ENCODE results near the gene CTDSPL. TPM values are rescaled to one million over a fixed set of nuclear protein-coding genes. Genes with fewer than 3 reads are reported as not detected.

CTDSPL gene
- total RNA-seq, 1 experiment from 2014 or later: not detected

DNA sequence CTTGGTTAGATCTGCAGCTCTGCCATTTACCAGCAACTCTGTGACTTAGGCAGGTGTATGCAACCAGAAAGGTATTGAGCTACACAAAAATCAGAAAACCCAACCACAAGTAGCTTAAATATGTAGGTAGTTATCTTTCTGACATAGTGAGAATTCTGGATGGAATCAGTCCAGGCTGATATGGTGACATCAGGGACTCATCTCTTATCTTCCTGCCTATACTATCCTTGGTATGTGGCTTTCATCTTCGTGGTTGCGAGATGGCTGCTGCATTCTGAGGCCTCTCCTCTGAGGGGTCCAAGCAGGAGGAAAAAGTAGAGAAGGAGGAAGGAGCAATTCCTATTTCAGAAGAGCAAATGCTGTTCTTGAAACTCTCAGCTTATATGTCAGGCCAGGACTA lies 40.0 kb downstream of the CTDSPL start:
- no peak overlapping the region for H3K4me2 ChIP-seq (ENCODE audit: low read depth, low read length, poor library complexity, severe bottlenecking)
- DNase-seq: no peak
- H3K9ac ChIP-seq (ENCODE audit: low read length): no peak overlapping the region
- no peaks in the 10 kb centered on the region for H3K9me2 ChIP-seq (replicated peaks; ENCODE audit: insufficient read depth, low read length)
- H3K36me3 ChIP-seq (ENCODE audit: insufficient read depth, low read length): no peaks in the 10 kb centered on the region
- H3K27ac ChIP-seq (ENCODE audit: low read length): no peak overlapping the region
- H3K79me2 ChIP-seq (ENCODE audit: low read length): no peaks in the 10 kb centered on the region
- no peaks in the 10 kb centered on the region for H3K27me3 ChIP-seq (ENCODE audit: low read length)
- no peak overlapping the region for H2AFZ ChIP-seq (ENCODE audit: low read length)
- no peaks in the 10 kb centered on the region for H3K4me1 ChIP-seq (ENCODE audit: low read length)
- H3K4me3 ChIP-seq (ENCODE audit: low read length): no peak overlapping the region
- H4K20me1 ChIP-seq (ENCODE audit: insufficient read depth, low read depth, low read length): no peaks in the 10 kb centered on the region
- H3K9me3 ChIP-seq (ENCODE audit: low read length): no peaks in the 10 kb centered on the region

DNA sequence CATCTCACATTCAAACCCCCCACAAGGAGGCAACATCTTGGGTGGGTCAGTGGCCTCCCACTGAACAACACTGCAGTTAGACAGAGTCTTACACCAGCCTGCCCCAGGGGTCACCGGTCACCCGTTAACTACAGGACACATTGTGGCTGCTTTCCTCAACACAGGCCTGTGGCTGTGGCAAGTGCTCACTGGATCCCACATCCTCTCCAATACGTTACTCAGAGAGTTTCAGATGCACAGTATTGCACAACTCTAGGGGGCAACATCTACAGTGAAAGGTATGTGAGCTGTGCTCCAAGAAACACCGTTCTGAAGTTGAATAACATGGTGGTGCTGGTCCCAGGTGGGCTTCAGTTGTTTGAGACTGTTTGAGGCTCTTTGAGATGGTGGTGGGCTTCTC lies 41.0 kb downstream of the CTDSPL start:
- Histone ChIP-seq H3K4me3 (ENCODE audit: low read length) (no peak overlapping the region), H3K27me3 (ENCODE audit: low read length) (no peaks in the 10 kb centered on the region), H3K9ac (ENCODE audit: low read length) (no peak overlapping the region), H4K20me1 (ENCODE audit: insufficient read depth, low read depth, low read length) (no peaks in the 10 kb centered on the region), H3K4me2 (ENCODE audit: low read depth, low read length, poor library complexity, severe bottlenecking) (no peak overlapping the region), H3K36me3 (ENCODE audit: insufficient read depth, low read length) (no peaks in the 10 kb centered on the region), H3K9me3 (ENCODE audit: low read length) (no peaks in the 10 kb centered on the region), H3K27ac (ENCODE audit: low read length) (no peak overlapping the region), H3K79me2 (ENCODE audit: low read length) (no peaks in the 10 kb centered on the region), H2AFZ (ENCODE audit: low read length) (no peak overlapping the region), H3K4me1 (ENCODE audit: low read length) (no peaks in the 10 kb centered on the region), H3K9me2 (replicated peaks; ENCODE audit: insufficient read depth, low read length) (no peaks in the 10 kb centered on the region)
- DNase-seq: no peak

DNA sequence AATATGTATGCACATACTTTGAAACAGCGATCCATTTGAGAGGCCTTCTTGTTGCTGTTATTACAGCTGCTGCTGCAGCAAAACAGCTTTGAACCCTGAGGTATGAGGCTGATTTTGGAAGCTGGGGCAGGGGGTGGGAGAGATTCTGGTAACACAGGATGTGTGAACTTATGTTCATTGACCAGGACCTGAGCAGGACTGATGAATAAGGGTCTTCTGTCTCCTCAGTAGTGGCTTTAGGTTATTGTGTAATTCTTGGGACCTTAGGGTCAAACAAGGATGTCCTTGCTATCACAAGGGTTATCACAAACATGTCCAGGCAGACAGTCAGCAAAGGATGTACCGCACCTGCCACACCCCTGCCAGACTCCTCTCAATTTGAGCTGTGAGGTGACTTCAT lies 41.6 kb downstream of the CTDSPL start:
- Histone ChIP-seq H3K9ac (ENCODE audit: low read length) (no peak overlapping the region), H3K79me2 (ENCODE audit: low read length) (no peaks in the 10 kb centered on the region), H3K9me3 (ENCODE audit: low read length) (no peaks in the 10 kb centered on the region), H2AFZ (ENCODE audit: low read length) (no peak overlapping the region), H3K4me2 (ENCODE audit: low read depth, low read length, poor library complexity, severe bottlenecking) (no peak overlapping the region), H3K4me3 (ENCODE audit: low read length) (no peak overlapping the region), H4K20me1 (ENCODE audit: insufficient read depth, low read depth, low read length) (no peaks in the 10 kb centered on the region), H3K9me2 (replicated peaks; ENCODE audit: insufficient read depth, low read length) (no peaks in the 10 kb centered on the region), H3K27ac (ENCODE audit: low read length) (no peak overlapping the region), H3K36me3 (ENCODE audit: insufficient read depth, low read length) (no peaks in the 10 kb centered on the region), H3K27me3 (ENCODE audit: low read length) (no peaks in the 10 kb centered on the region), H3K4me1 (ENCODE audit: low read length) (no peaks in the 10 kb centered on the region)
- no peak for DNase-seq

DNA sequence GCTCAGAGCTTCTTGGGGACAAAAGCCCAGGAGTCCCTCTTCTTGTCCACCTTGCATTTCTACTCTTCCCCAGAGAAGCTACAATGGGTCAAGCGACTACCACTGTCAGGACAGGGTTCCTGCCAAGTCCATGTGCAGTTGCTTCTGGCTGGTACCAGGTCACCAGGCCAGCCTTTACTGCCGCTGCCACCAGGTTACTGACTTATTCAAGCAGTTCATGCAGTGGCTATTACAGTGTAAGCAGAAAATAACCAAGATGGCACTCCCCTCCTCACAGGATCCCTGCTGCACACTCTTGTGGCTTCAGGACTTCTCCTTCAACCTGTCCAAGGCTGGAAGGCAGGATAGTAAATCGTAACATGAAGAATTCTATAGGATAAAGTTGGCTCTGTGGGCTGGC lies 42.1 kb downstream of the CTDSPL start:
- H3K79me2 ChIP-seq (ENCODE audit: low read length): no peaks in the 10 kb centered on the region
- no peaks in the 10 kb centered on the region for H3K9me3 ChIP-seq (ENCODE audit: low read length)
- H3K27ac ChIP-seq (ENCODE audit: low read length): no peak overlapping the region
- no peaks in the 10 kb centered on the region for H3K4me1 ChIP-seq (ENCODE audit: low read length)
- DNase-seq: no peak
- no peak overlapping the region for H3K4me2 ChIP-seq (ENCODE audit: low read depth, low read length, poor library complexity, severe bottlenecking)
- H3K9ac ChIP-seq (ENCODE audit: low read length): no peak overlapping the region
- no peak overlapping the region for H3K4me3 ChIP-seq (ENCODE audit: low read length)
- no peaks in the 10 kb centered on the region for H3K27me3 ChIP-seq (ENCODE audit: low read length)
- no peak overlapping the region for H2AFZ ChIP-seq (ENCODE audit: low read length)
- no peaks in the 10 kb centered on the region for H4K20me1 ChIP-seq (ENCODE audit: insufficient read depth, low read depth, low read length)
- no peaks in the 10 kb centered on the region for H3K36me3 ChIP-seq (ENCODE audit: insufficient read depth, low read length)
- H3K9me2 ChIP-seq (replicated peaks; ENCODE audit: insufficient read depth, low read length): no peaks in the 10 kb centered on the region

DNA sequence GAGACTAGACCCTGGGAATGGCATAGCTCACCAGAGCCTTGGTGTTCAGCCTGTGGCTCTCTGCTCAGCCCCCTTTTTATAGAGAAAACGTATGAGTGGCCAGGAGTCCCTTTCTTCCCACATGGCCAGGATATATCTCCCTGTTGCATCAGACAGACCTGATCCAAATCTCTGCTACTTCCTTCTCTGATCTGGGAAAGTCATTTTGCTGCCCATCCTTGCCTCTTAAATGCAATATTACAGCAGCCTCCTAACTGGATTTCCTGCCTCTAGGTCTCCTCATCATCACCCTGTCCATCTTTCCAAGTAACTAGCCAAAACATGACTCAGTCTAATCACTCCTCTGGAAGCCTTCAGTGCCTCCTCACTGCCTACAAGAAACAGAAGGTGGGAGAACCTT lies 42.9 kb downstream of the CTDSPL start:
- Histone ChIP-seq H3K79me2 (ENCODE audit: low read length) (no peaks in the 10 kb centered on the region), H3K27ac (ENCODE audit: low read length) (no peak overlapping the region)

GRCh38 chr3:37905346-37905745 lies 43.7 kb downstream of the CTDSPL start:
- Histone ChIP-seq H3K27ac (ENCODE audit: low read length) (no peak overlapping the region), H3K9me3 (ENCODE audit: low read length) (no peaks in the 10 kb centered on the region), H3K79me2 (ENCODE audit: low read length) (no peaks in the 10 kb centered on the region), H2AFZ (ENCODE audit: low read length) (no peak overlapping the region), H3K27me3 (ENCODE audit: low read length) (no peaks in the 10 kb centered on the region), H3K36me3 (ENCODE audit: insufficient read depth, low read length) (no peaks in the 10 kb centered on the region), H4K20me1 (ENCODE audit: insufficient read depth, low read depth, low read length) (no peaks in the 10 kb centered on the region), H3K4me2 (ENCODE audit: low read depth, low read length, poor library complexity, severe bottlenecking) (no peak overlapping the region), H3K9ac (ENCODE audit: low read length) (no peak overlapping the region), H3K4me1 (ENCODE audit: low read length) (no peaks in the 10 kb centered on the region), H3K4me3 (ENCODE audit: low read length) (no peak overlapping the region), H3K9me2 (replicated peaks; ENCODE audit: insufficient read depth, low read length) (no peaks in the 10 kb centered on the region)
- DNase-seq: no peak

More for the DNA sequence above, 42.9 kb downstream of the CTDSPL start:
- Histone ChIP-seq H3K27me3 (ENCODE audit: low read length) (no peaks in the 10 kb centered on the region), H3K9me3 (ENCODE audit: low read length) (no peaks in the 10 kb centered on the region), H3K4me1 (ENCODE audit: low read length) (no peaks in the 10 kb centered on the region), H3K36me3 (ENCODE audit: insufficient read depth, low read length) (no peaks in the 10 kb centered on the region), H4K20me1 (ENCODE audit: insufficient read depth, low read depth, low read length) (no peaks in the 10 kb centered on the region), H2AFZ (ENCODE audit: low read length) (no peak overlapping the region), H3K4me3 (ENCODE audit: low read length) (no peak overlapping the region), H3K9ac (ENCODE audit: low read length) (no peak overlapping the region), H3K4me2 (ENCODE audit: low read depth, low read length, poor library complexity, severe bottlenecking) (no peak overlapping the region), H3K9me2 (replicated peaks; ENCODE audit: insufficient read depth, low read length) (no peaks in the 10 kb centered on the region)
- DNase-seq: no peak

DNA sequence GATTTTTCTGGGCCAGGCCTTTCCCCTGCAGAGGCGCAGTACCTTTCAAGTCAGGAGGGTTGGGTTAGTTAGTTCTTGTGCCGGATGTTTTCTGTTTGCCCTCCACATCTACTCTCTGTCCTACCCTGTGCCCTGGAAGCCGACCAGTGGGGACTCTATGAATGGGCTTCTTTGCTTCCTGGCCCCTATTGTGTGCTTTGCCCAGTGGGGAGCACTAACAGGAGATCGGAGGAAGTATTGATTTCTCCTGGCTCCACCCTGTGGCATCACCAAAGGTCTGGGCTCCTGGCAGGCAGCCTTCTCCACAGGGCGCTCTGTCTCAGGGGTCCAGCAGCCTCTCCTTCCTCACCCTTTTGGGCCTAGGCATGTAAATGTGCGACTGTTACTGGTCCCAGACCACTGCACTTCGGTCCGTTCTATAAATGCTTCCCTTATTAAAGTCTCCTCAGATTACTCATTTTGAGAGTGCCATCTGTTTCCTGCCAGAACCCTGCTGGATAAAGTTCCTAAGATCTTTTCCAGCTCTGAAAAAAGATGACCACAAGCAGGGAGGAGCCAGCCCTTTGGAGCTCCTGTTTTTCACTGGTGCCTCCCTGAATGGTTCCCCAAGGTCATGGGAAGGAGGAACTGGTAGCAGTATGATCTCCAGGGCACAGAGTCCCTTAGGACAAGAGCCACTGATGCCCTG lies 44.5 kb downstream of the CTDSPL start:
- H4K20me1 ChIP-seq (ENCODE audit: insufficient read depth, low read depth, low read length): no peaks in the 10 kb centered on the region
- H3K27ac ChIP-seq (ENCODE audit: low read length): no peak overlapping the region
- no peak overlapping the region for H3K4me2 ChIP-seq (ENCODE audit: low read depth, low read length, poor library complexity, severe bottlenecking)
- no peak overlapping the region for H3K4me3 ChIP-seq (ENCODE audit: low read length)
- no peak for DNase-seq
- H3K79me2 ChIP-seq (ENCODE audit: low read length): no peaks in the 10 kb centered on the region
- no peaks in the 10 kb centered on the region for H3K36me3 ChIP-seq (ENCODE audit: insufficient read depth, low read length)
- H3K9ac ChIP-seq (ENCODE audit: low read length): no peak overlapping the region
- H2AFZ ChIP-seq (ENCODE audit: low read length): no peak overlapping the region
- no peaks in the 10 kb centered on the region for H3K9me2 ChIP-seq (replicated peaks; ENCODE audit: insufficient read depth, low read length)
- H3K4me1 ChIP-seq (ENCODE audit: low read length): no peaks in the 10 kb centered on the region
- no peaks in the 10 kb centered on the region for H3K9me3 ChIP-seq (ENCODE audit: low read length)
- H3K27me3 ChIP-seq (ENCODE audit: low read length): no peaks in the 10 kb centered on the region

DNA sequence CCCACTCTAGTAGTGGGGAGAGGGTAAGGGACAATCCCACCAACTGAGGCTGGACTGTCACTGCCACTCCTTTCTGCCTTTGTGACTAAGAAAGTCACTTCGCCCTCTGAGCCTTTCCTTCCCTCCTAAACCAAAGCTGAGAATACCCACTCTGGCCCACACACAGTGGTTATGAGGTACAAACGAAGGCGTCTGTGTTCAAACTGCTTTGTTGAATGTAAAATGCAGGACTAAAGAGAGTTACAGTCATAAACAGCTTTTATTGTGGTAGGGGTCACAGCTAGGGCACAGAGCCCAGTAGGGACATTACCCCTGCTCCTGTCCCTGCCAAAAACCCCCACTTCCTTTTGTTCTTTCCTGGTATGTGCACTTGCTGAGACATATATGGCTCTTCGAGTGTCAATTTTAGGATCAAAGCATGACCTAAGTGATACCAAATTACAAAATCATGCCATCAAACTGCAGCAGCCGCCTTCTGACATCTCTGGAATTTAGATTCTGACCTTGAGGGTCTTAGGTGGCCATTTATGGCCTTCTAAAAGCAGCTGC lies 45.1 kb downstream of the CTDSPL start:
- Histone ChIP-seq H3K4me3 (ENCODE audit: low read length) (no peak overlapping the region), H3K27me3 (ENCODE audit: low read length) (no peaks in the 10 kb centered on the region), H3K27ac (ENCODE audit: low read length) (no peak overlapping the region), H3K9me3 (ENCODE audit: low read length) (no peaks in the 10 kb centered on the region), H4K20me1 (ENCODE audit: insufficient read depth, low read depth, low read length) (no peaks in the 10 kb centered on the region), H3K36me3 (ENCODE audit: insufficient read depth, low read length) (no peaks in the 10 kb centered on the region), H3K9ac (ENCODE audit: low read length) (no peak overlapping the region), H3K4me2 (ENCODE audit: low read depth, low read length, poor library complexity, severe bottlenecking) (no peak overlapping the region), H3K4me1 (ENCODE audit: low read length) (no peaks in the 10 kb centered on the region), H3K9me2 (replicated peaks; ENCODE audit: insufficient read depth, low read length) (no peaks in the 10 kb centered on the region), H3K79me2 (ENCODE audit: low read length) (no peaks in the 10 kb centered on the region), H2AFZ (ENCODE audit: low read length) (no peak overlapping the region)
- no peak for DNase-seq

All from Karpas-422 (cell line).